LNCaP clone FGC (cell line): Measurements from ENCODE around the gene ZNF75A.

Experiments
- DNase-seq: peaks from one replicate; pipeline ENCODE4 v3.0.0-alpha.2; 2011; ENCODE audit warnings: low read depth
- H3K4me3 ChIP-seq: 2 replicates; pipeline ENCODE4 v1.5.1; 2011; ENCODE audit warnings: mild to moderate bottlenecking, low read depth, low read length, control low read depth
- CTCF ChIP-seq: IDR thresholded peaks from 2 replicates; pipeline ENCODE4 v1.5.1; 2012; ENCODE audit warnings: mild to moderate bottlenecking; ENCODE audit not compliant: control insufficient read depth, insufficient read depth; ENCODE audit errors: extremely low read depth

ZNF75A gene

GRCh38 chr16:3327514-3327913 lies 22.2 kb downstream of the ZNF75A start:
- DNase-seq, result no peak
- no peak for TF ChIP-seq CTCF
- H3K4me3 ChIP-seq, result no peak overlapping the region

- no peak overlapping the region for H3K4me3 ChIP-seq
Measured at GRCh38 chr16:3328104-3328503, 22.8 kb downstream of the ZNF75A start.

GRCh38 chr16:3328643-3329042 lies 23.3 kb downstream of the ZNF75A start:
- no peak for DNase-seq
- TF ChIP-seq CTCF, result no peak
- no peak overlapping the region for H3K4me3 ChIP-seq

More at GRCh38 chr16:3328104-3328503, 22.8 kb downstream of the ZNF75A start:
- DNase-seq, result no peak
- no peak for TF ChIP-seq CTCF

- no peak for TF ChIP-seq CTCF
- DNase-seq, result no peak
Measured at GRCh38 chr16:3346041-3346440, 40.7 kb downstream of the ZNF75A start.

GRCh38 chr16:3347586-3347985 lies 42.3 kb downstream of the ZNF75A start:
- no peak for TF ChIP-seq CTCF
- DNase-seq, result no peak

More at GRCh38 chr16:3346041-3346440, 40.7 kb downstream of the ZNF75A start:
- H3K4me3 ChIP-seq, result no peak overlapping the region

GRCh38 chr16:3348547-3349167 lies 43.4 kb downstream of the ZNF75A start:
- no peak for TF ChIP-seq CTCF
- DNase-seq, result no peak
- H3K4me3 ChIP-seq, result no peak overlapping the region

More at GRCh38 chr16:3347586-3347985, 42.3 kb downstream of the ZNF75A start:
- H3K4me3 ChIP-seq, result no peak overlapping the region

- no peak overlapping the region for H3K4me3 ChIP-seq
- no peak for TF ChIP-seq CTCF
- DNase-seq, result no peak
Measured at GRCh38 chr16:3349175-3349574, 43.9 kb downstream of the ZNF75A start.
